SK-N-DZ (cell line): ENCODE measurements around the gene PWP1.
A peak's percentile ranks its signal among the peaks of the same experiment; 100 is the strongest.
"Not testable (repeated sequence)": the region's sequence is repeated elsewhere in the genome, so short reads cannot be mapped to it uniquely, and the experiment has no call there.

ENCODE experiments used
- DNase-seq: peaks from one replicate; pipeline ENCODE4 v3.0.0-alpha.2; 2015; ENCODE audit warnings: low spot score

Gene PWP1

GRCh38 chr12:107668320-107669098, 17.1 kb upstream of the PWP1 start:
- DNase-seq: no peak

- DNase-seq: no peak
These were observed 15.7 kb upstream of the PWP1 start for GRCh38 chr12:107669946-107670345.

GRCh38 chr12:107670999-107671643, 14.5 kb upstream of the PWP1 start:
- DNase-seq: no peak

GRCh38 chr12:107677671-107678070, 7.9 kb upstream of the PWP1 start:
- no peak for DNase-seq

- DNase-seq: no peak
These were observed 6.3 kb upstream of the PWP1 start for GRCh38 chr12:107679336-107679735.

DNA sequence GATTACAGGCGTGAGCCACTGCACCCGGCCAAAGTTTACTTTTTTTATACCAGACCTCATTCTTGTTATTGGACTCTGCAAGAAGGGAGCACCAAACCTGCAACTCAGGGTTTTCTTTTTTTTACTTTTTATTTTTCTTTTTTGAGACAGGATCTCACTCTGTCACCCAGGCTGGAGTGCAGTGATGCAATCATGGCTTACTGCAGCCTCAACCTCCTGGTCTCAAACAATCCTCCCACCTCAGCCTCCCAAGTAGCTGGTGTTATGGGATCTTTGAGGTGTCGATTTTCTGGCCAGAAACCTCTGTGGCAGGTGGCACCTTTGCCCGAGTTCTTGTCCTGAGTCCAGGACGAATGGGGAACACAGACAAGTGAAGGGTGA, 4.2 kb upstream of the PWP1 start:
- DNase-seq: no peak

DNA sequence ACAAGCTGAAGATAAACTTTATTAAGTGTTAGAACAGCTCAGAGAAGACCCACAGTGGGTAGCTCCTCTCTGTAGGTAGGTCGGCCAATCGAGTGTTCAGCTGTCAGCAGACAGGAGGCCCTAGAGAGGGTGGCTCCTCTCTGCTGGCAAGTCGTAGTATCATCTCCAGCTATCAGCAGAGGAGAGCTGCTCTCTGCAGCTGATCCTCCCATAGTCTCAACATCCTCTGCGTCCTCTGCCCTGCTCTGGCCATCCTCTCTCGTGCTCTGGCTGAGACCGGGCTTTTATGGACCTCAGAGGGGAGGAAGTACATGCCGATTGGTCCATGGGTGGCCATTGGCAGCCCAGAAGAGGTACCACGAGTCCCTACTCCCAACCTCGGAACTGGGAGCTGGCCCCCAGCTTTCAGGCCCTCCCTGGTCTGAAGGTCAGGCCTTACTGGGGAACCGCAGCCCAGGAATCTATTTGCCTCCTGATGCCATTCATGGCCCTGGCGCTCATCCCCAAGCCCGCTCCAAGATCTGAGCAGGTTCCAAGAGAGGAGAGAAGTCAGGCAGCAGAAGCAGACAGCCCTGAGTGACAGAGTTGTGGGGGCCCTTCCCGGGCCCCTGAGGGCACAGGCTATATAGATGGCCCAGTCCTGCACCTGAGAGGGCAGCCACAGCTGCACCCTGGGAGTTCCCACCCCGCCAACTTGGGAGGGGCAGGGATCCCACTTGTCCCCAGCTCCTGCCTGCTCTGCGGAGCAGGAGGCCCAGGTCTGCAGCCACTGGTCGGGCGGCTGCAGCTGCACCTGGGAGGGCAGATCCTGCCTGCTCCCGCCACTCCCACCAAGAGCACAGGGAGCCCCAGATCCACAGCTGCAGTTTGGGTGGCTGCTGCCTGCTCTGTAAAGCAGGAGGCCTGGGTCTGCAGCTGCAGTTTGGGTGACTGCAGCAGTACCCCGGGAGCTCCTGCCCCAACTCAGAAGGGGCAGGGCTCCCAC, 3.5 kb upstream of the PWP1 start:
- peak; percentile 46 for DNase-seq

- no peak for DNase-seq
These were observed 1.4 kb upstream of the PWP1 start for GRCh38 chr12:107684029-107684795.

DNA sequence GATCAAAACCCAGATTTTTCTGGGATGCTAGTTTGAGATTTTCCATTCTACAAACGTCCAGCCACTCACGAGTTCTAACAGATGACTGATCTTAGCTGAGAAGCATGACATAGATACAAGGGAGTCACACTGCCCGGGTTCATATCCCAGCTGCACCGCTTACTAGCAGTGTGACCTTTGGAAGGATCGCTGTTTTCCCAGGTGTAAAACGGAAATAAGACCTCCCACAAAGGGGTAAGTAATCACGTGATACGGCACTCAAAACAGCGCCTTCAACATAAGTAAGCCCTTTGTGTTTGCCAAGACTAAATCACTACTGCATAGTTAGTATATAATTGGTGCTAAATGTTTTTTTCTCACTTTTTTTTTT, 624 bp upstream of the PWP1 start:
- DNase-seq: peak; percentile 46

- DNase-seq: not testable (repeated sequence)
These were observed 10.2 kb downstream of the PWP1 start for GRCh38 chr12:107695772-107696171.

DNA sequence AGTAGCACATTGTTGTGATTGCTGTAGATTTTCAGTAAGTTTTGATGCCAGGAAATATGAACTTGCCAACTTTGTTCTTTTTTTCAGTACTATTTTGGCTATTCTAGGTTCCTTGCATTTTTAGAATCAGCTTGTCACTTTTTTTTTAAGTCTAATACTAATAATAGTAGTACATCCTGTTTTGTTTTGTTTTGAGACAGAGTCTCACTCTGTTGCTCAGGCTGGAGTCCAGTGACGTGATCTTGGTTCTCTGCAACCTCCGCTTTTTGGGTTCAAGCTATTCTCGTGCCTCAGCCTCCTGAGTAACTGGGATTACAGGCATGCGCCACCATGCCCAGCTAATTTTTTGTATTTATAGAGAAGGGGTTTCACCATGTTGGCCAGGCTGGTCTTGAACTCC, 16.5 kb downstream of the PWP1 start:
- DNase-seq: no peak

- no peak for DNase-seq
These were observed 18.4 kb downstream of the PWP1 start for GRCh38 chr12:107704041-107704440.

DNA sequence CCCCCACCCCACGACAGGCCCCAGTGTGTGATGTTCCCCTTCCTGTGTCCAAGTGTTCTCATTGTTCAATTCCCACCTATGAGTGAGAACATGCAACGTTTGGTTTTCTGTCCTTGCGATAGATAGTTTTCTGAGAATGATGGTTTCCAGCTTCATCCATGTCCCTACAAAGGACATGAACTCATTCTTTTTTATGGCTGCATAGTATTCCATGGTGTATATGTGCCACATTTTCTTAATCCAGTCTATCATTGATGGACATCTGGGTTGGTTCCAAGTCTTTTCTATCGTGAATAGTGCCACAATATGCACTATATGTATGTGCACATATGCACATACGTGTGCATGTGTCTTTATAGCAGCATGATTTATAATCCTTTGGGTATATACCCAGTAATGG, 19.9 kb downstream of the PWP1 start:
- DNase-seq: not testable (repeated sequence)

GRCh38 chr12:107715780-107716179, 30.2 kb downstream of the PWP1 start:
- no peak for DNase-seq

- DNase-seq: no peak
These were observed 33.0 kb downstream of the PWP1 start for GRCh38 chr12:107718606-107719005.

GRCh38 chr12:107727327-107727726, 41.7 kb downstream of the PWP1 start:
- not testable (repeated sequence) for DNase-seq

DNA sequence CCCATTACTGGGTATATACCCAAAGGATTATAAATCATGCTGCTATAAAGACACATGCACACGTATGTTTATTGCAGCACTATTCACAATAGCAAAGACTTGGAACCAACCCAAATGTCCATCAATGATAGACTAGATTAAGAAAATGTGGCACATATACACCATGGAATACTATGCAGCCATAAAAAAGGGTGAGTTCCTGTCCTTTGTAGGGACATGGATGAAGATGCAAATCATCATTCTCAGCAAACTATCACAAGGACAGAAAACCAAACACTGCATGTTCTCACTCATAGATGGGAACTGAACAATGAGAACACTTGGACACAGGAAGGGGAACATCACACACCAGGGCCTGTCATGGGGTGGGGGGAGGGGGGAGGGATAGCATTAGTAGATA, 42.1 kb downstream of the PWP1 start:
- not testable (repeated sequence) for DNase-seq

GRCh38 chr12:107730618-107731341, 45.2 kb downstream of the PWP1 start:
- DNase-seq: no peak

DNA sequence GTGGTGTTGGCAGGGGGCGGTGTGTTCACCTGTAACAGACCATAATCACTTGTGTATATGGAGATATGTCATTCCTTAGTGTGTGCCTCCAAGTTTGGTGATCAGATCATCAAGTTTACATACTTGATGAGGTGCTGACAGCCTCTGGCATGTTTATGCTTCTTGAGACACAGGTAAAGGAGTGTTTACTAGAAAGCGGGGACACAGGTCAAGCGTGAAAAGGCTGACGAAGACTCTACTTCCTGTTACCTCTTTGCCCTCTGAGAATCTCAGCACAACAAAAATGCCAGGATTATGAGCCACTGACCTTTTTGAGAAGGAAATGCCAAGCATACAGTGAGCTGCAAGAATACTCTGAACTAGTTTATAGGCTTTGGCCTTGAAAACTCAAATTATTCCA, 45.8 kb downstream of the PWP1 start:
- no peak for DNase-seq

GRCh38 chr12:107732365-107732764, 46.8 kb downstream of the PWP1 start:
- DNase-seq: no peak

DNA sequence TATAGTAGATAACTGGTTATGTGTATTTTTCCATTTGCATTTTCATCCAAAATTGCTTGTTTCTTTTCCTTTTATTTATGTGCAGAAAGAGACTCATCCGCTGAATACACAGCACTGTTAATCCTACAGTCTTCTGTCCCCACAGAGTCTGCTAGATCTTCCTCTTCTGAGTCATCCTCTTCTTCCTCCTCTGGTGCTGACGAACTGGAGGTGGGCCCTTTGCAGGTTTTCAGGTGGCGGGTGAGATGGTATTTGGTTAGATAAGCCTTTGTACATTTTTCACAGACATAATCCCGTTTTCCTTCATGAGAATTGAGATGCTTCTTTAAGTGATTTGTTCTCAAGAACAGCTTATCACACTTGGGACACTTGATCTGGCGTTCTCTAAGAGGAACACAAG, 48.5 kb downstream of the PWP1 start:
- DNase-seq: no peak
